Pancreas (tissue), 10 donors: ENCODE data around the gene RAPGEF4. TPM values are rescaled to one million over a fixed set of nuclear protein-coding genes. Genes with fewer than 3 reads are reported as not detected.

Experiments used
- ATAC-seq, 4 donors: fragments of 200-7000 bp; cut with Tn5 transposase; one replicate each; pipeline versions ENCODE4 v1.8.0 to v1.9.1; 2020; ENCODE audit warnings: mild to moderate bottlenecking in 4 of 4, moderate library complexity in 4 of 4
- DNase-seq, 6 donors: peaks; one replicate each; pipeline ENCODE4 v3.0.0-alpha.2; 2020
- FAIRE-seq: peaks from 2 replicates; lab custom pipeline; 2012; peaks lifted over from hg19 to GRCh38; lab: Jason Lieb, UNC
- H3K27ac ChIP-seq, 4 donors: fragments of 200-600 bp; sonication (generic); 1 replicate in 3 of 4; 2 replicates in 1 of 4; pipeline versions ENCODE4 v1.5.0 to v1.8.0; 2020
- H3K27me3 ChIP-seq, 4 donors: fragments of 200-600 bp; one replicate each; pipeline ENCODE4 v1.8.0; 2021
- H3K36me3 ChIP-seq, 3 donors: fragments of 200-600 bp; sonication (generic) in 1 of 3; one replicate each; pipeline versions ENCODE4 v1.5.0 to v1.8.0; 2020 to 2021
- H3K4me1 ChIP-seq, 3 donors: fragments of 200-600 bp; one replicate each; pipeline ENCODE4 v1.8.0; 2021
- H3K4me3 ChIP-seq, 4 donors: fragments of 200-600 bp; sonication (generic) in 2 of 4; one replicate each; pipeline versions ENCODE4 v1.5.0 to v1.8.0; 2020 to 2021
- H3K9me3 ChIP-seq, 4 donors: fragments of 200-600 bp; one replicate each; pipeline ENCODE4 v1.8.0; 2021
- WGBS, 2 donors: extraction: QIAGEN DNeasy Blood & Tissue Kit; methylation state at CpG; one replicate each; pipeline ENCODE4 v1.1.7; 2013; 5-methylcytosine and 5-hydroxymethylcytosine counted together
- intact Hi-C, 3 donors: fragments of 100-400 bp; cut with DNase I; formaldehyde crosslinking; loops; one replicate each; pipeline versions ENCODE4 v1.11.1 to v1.14.2; 2022
- polyA plus RNA-seq, 2 donors: library from polyadenylated mRNA; stranded (reverse); fragments of 200-250 nt; gene quantifications; one replicate each; pipeline ENCODE4 v1.2.3, GENCODE V29; 2013
- total RNA-seq, 6 donors: library from RNA; stranded (reverse); fragmentation: NEBNext Ultra II Directional in 4 of 6; extraction: Animal tissue kit (Norgen Biotek cat#: 25700) in 4 of 6; gene quantifications; one replicate each; pipeline versions ENCODE4 v1.2.1 to v1.2.4, GENCODE V29; 2021 to 2023
- TF ChIP-seq, protein P1 (sequence below), 4 donors: fragments of 200-600 bp; sonication (generic) in 3 of 4; IDR thresholded peaks; one replicate each; pipeline versions ENCODE4 v1.5.0 to v1.8.0; 2021; ENCODE audit warnings: antibody characterized with exemption in 4 of 4
- donor health status: healthy with polysubstance abuse.
- donor health status: DM: no; HTN: no; CAD: no; lungs with moderate emphysema.
- donor health status: DM: no; HTN: no; CAD: no.
- donor health status: control.
- donor health status: control.
- donor health status: Bipolar disorder and iron deficiency.
- donor health status: DM: yes; HTN: yes; CAD: no.
- donor health status: DM: no; HTN: no; CAD: no.
- donor health status: DM: no; HTN: no; CAD: no.
- donor health status: DM: yes; HTN: yes; CAD: no.

The RAPGEF4 gene
- total and polyA plus RNA-seq, 8 donors, result 2.1 to 9.0 (median 5.1) TPM

DNA sequence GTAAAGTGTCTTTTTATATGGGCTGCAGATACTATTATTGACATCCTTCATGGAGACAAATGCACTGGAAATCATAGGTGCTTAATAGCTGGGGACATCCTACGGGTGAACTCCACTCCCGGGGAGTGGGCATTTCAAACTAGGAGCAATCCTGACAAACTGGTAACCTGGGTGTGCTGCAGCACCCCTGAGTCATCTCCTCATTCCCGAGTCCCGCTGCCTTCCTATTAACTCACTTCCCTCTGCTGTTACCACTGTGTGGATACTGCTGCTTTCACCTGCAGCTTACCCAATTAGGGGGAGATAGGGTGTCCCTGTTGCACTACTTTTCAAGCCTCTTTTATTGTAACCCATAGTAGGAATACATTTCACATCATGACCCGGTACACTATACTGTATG lies 134.2 kb downstream of the RAPGEF4 start:
- 89% methylated on average over 5 of the region's 5 CpGs for WGBS, 2 donors
- FAIRE-seq, result no peak

DNA sequence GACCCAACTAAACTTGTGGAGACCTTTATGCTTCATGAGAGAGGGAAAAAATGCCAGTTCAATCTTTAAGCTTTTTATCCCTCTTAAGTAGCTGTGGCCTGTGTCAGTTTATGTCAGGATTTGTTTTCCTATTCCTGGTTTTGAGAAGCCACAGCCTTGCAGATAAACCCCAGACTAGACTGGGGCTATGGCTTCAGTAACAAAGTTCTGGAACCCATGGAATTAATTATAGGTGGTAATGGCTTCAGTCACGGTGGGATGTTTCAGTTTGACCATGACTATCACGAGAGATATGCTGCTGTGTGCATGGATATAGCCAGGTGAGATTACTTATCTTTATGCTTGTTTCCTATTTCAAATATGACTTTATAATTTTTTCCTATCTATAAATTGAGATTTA lies 134.8 kb downstream of the RAPGEF4 start:
- H3K4me1 ChIP-seq, result no peaks in the 10 kb centered on the region
- TF ChIP-seq, protein P1, sequence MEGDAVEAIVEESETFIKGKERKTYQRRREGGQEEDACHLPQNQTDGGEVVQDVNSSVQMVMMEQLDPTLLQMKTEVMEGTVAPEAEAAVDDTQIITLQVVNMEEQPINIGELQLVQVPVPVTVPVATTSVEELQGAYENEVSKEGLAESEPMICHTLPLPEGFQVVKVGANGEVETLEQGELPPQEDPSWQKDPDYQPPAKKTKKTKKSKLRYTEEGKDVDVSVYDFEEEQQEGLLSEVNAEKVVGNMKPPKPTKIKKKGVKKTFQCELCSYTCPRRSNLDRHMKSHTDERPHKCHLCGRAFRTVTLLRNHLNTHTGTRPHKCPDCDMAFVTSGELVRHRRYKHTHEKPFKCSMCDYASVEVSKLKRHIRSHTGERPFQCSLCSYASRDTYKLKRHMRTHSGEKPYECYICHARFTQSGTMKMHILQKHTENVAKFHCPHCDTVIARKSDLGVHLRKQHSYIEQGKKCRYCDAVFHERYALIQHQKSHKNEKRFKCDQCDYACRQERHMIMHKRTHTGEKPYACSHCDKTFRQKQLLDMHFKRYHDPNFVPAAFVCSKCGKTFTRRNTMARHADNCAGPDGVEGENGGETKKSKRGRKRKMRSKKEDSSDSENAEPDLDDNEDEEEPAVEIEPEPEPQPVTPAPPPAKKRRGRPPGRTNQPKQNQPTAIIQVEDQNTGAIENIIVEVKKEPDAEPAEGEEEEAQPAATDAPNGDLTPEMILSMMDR (IDR thresholded peaks at IDR 0.05), result no peak
- intact Hi-C loops, result no loop called here
- no peak for ATAC-seq
- no peak overlapping the region for H3K4me3 ChIP-seq
- whole genome bisulfite sequencing, 2 donors, result 84 to 85% methylated on average over 2 of the region's 2 CpGs
- DNase-seq, result no peak
- FAIRE-seq, result no peak
- H3K36me3 ChIP-seq, result no peaks in the 10 kb centered on the region
- H3K27ac ChIP-seq, result no peak overlapping the region
- H3K27me3 ChIP-seq, result no peaks in the 10 kb centered on the region
- no peaks in the 10 kb centered on the region for H3K9me3 ChIP-seq

More for the DNA sequence above, 134.2 kb downstream of the RAPGEF4 start:
- TF ChIP-seq, protein P1 (IDR thresholded peaks at IDR 0.05), result no peak
- Histone ChIP-seq H3K9me3 (no peaks in the 10 kb centered on the region), H3K4me1 (no peaks in the 10 kb centered on the region), H3K36me3 (no peaks in the 10 kb centered on the region), H3K27ac (no peak overlapping the region), H3K4me3 (no peak overlapping the region), H3K27me3 (no peaks in the 10 kb centered on the region)
- ATAC-seq (no peak), DNase-seq (no peak)
- intact Hi-C loops, result loop anchor here in 1 of 3 donors (10.0 kb wide), 1 partner anchor 45 kb away; no protein-coding TSS in a partner anchor

DNA sequence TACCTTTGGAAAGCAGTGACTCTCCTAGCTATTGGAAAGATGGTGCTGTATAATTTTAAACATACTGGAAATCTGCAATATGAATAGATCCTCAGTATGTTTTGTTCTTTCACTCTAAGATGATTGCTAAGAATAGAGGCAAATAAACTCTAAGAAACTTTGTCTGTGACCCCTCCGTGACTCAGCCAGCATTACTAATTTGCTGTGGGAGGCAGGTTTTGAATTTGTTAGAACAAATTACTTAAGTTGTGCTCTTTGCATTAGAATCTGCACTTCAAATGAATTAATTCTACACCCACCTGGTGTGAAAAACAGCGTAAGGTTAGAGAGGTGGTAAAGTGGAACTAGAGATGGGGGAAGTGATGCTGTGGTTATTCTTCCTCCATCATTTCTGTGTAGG lies 142.2 kb downstream of the RAPGEF4 start:
- no peak for FAIRE-seq
- 90 to 94% methylated on average over 2 of the region's 2 CpGs for WGBS, 2 donors
- Histone ChIP-seq H3K27me3 (no peaks in the 10 kb centered on the region), H3K4me1 (no peaks in the 10 kb centered on the region), H3K36me3 (no peaks in the 10 kb centered on the region), H3K27ac (no peak overlapping the region), H3K9me3 (no peaks in the 10 kb centered on the region), H3K4me3 (no peak overlapping the region)
- TF ChIP-seq, protein P1 (IDR thresholded peaks at IDR 0.05), result no peak
- DNase-seq, result no peak
- ATAC-seq, result no peak
- intact Hi-C loops, result no loop called here

DNA sequence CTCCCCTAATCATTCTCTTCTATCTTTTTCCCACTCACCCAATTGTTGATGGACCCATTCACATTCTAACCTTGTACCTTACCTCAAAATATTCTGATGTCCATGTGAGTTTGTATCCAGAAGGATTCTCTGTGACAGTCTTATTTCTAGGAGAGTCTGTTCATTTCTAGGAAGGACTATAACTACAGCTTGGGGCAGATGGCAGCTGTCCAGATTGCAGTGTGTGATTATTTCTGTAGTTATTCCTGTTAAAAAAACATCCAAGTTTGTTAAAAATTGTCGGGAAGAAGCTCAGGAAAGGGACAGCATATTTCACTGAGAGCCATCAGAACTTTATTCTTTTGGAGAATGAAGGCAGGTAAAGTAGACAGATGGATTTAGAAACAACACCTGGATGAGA lies 142.6 kb downstream of the RAPGEF4 start:
- no peak for DNase-seq
- FAIRE-seq, result no peak
- Histone ChIP-seq H3K4me1 (no peaks in the 10 kb centered on the region), H3K27ac (no peak overlapping the region), H3K36me3 (no peaks in the 10 kb centered on the region), H3K9me3 (no peaks in the 10 kb centered on the region), H3K27me3 (no peaks in the 10 kb centered on the region), H3K4me3 (no peak overlapping the region)
- no peak for ATAC-seq
- intact Hi-C loops, result no loop called here
- TF ChIP-seq, protein P1 (IDR thresholded peaks at IDR 0.05), result no peak
- WGBS, 2 donors, result 47 to 54% methylated on average over 1 of the region's 1 CpG

DNA sequence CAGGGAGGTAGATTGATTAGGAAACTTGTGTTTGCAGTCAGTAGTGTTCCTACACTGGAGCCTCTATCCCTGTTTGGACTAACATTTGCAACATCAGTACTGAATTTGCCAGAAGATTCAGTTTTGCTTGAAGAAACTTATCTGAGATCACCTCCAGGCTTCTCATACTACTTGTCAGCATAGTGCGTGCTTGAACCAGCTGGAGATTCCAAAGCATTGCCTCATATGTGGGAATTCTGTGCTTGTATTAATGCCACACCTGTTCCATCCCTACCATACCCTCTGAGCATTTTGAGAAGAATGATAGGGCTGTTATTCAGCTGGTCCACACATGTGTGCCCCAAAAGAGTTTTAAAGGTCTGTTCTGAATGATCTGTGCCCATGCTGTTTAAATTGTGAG lies 148.7 kb downstream of the RAPGEF4 start:
- no peak for FAIRE-seq
- intact Hi-C loops, result no loop called here
- WGBS, 2 donors, result 71 to 76% methylated on average over 1 of the region's 1 CpG

More for the DNA sequence above, 148.7 kb downstream of the RAPGEF4 start:
- Histone ChIP-seq H3K36me3 (no peaks in the 10 kb centered on the region), H3K27ac (no peak overlapping the region), H3K4me3 (no peak overlapping the region), H3K4me1 (no peaks in the 10 kb centered on the region), H3K27me3 (no peaks in the 10 kb centered on the region), H3K9me3 (no peaks in the 10 kb centered on the region)
- TF ChIP-seq, protein P1 (IDR thresholded peaks at IDR 0.05), result no peak
- no peak for ATAC-seq
- DNase-seq, result no peak
